ENCODE measurements around the gene DNAH17. TPM values are rescaled to one million over a fixed set of nuclear protein-coding genes. Genes with fewer than 3 reads are reported as not detected.

DNAH17 gene
- total RNA-seq, 4 donors from 2014 or later, result 0.22 to 0.51 TPM; not detected in 2

- no peak for TF ChIP-seq CTCF (IDR thresholded peaks at IDR 0.05; ENCODE audit: low read depth)
Measured at GRCh38 chr17:78448356-78448993, 128.7 kb downstream of the DNAH17 start.

GRCh38 chr17:78446833-78447232, 130.4 kb downstream of the DNAH17 start:
- TF ChIP-seq CTCF (IDR thresholded peaks at IDR 0.05; ENCODE audit: low read depth), result no peak

GRCh38 chr17:78444392-78444791, 132.8 kb downstream of the DNAH17 start:
- TF ChIP-seq CTCF (IDR thresholded peaks at IDR 0.05; ENCODE audit: low read depth), result no peak

GRCh38 chr17:78442648-78443218, 134.5 kb downstream of the DNAH17 start:
- no peak for TF ChIP-seq CTCF (IDR thresholded peaks at IDR 0.05; ENCODE audit: low read depth)

- TF ChIP-seq CTCF (IDR thresholded peaks at IDR 0.05; ENCODE audit: low read depth), result no peak
Measured at GRCh38 chr17:78441271-78441971, 135.8 kb downstream of the DNAH17 start.

GRCh38 chr17:78438694-78439325, 138.4 kb downstream of the DNAH17 start:
- no peak for TF ChIP-seq CTCF (IDR thresholded peaks at IDR 0.05; ENCODE audit: low read depth)

GRCh38 chr17:78438271-78438691, 138.9 kb downstream of the DNAH17 start:
- no peak for TF ChIP-seq CTCF (IDR thresholded peaks at IDR 0.05; ENCODE audit: low read depth)

All from subcutaneous adipose tissue (tissue), 4 donors.